CD4-positive, alpha-beta T cell treated with Interleukin-17A for 4 hours (primary cell): ENCODE data around the gene ITPKB.

Source experiments
- DNase-seq: peaks from one replicate; pipeline ENCODE4 v3.0.0-alpha.2; 2020; ENCODE audit warnings: mixed read lengths

The ITPKB gene

DNA sequence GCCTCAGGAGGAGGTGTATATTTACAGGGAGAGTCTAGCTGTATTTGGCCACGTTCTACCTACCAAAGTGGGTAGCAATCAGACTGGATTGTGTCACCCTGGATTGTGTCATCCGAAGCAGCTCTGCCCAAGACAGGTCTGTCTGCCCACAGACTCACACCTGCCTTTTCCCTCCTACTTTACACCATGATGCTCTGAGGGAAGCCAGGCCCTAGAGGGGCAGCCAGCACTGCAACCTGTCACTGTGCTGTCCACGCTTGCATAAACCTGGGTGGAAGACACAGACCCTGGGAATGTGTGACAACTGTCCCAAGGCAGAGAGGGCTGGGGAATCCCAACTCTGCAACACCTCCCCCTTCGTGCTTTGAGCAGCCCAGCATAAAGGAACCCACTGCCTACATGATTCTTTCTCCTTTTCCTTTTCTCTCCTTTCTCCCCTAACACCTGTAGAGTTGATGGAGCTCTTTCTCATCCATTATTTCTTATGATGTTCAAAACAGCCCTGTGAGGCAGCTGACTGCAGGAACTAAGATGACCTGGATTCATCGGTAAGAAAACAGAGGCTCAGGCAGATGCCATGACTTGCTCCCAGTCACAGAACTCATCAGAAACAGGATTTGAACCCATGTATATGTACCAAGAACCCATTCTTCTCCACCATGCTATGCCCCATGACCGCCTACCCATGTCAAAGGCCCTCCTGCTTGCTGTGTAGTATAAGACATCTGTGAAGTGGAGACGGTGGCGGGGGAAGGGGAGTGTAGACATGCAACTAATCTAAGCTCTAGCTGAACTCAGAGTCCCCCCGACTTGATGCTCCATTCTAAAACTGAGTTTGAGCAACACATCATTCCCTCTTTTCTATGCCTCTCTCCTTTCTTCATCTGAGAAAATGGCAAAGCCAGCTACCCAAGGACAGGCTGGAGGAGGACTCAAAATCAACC, 55.9 kb downstream of the ITPKB start:
- peak; percentile 54 for DNase-seq

DNA sequence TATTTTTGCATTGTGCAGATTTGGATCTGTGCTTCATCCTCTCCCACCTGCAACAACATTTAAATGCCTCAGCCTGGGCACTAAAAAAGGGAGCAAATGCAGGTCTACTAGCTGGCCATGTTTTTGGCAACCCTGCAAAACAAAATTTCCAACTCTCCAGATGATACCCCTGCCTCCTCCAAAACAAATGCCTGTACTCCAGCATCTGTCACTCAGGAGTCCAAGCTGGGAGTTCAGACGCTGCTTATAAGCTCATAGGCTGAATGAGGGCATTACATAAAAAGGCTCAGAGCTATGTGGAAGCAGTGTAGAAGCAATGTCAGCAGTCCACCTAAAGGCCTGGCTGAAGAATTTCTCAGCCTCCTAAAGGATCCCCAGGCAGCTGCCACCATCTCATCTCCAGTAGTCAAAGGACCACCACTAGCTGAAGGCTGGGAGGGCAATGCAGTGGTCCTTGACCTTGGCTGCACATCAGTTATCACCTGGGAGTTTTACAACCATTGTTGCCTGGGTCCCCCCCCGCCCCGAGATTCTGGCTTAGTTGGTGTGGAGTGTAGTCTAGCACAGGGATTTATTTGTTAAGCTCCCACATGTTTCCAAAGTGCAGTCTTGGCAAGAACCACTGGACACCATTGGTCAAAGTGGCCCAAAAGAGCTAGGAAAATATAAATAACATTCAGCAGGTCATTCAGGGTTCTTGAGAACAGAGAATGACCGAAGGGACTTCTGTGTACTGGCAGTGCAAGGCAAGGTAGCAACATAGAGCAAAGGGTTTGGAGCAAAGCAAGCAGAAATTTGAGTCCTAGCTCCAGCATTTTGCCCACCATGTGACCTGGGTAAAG, 57.2 kb downstream of the ITPKB start:
- DNase-seq, result no peak

GRCh38 chr1:226680653-226681052, 58.4 kb downstream of the ITPKB start:
- no peak for DNase-seq

GRCh38 chr1:226679853-226680516, 59.1 kb downstream of the ITPKB start:
- peak; percentile 77 for DNase-seq

- DNase-seq, result no peak
These were observed 59.8 kb downstream of the ITPKB start for GRCh38 chr1:226679262-226679661.

- DNase-seq, result peak; percentile 34
These were observed 60.4 kb downstream of the ITPKB start for GRCh38 chr1:226678701-226679100.

DNA sequence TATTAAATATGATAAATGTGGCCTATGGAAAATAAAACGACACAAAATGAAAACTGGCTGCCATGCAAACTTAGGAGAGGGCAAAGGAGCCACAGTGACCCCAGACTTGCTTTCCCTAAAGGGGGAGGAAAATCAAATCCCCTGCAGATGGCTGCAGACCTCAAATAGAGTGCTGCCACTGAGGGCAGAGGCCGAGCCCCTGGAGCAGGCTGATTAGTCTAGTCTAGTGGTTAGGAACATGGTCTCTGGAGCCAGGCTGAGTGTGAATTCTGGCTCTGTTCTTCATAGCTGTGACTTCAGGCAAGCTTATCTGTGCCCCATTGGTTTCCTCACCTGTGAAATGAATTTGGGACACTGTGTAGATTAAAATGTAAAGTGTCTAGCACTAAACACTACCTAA, 60.8 kb downstream of the ITPKB start:
- no peak for DNase-seq

- DNase-seq, result peak; percentile 81
These were observed 61.8 kb downstream of the ITPKB start for GRCh38 chr1:226677027-226678020.

- no peak for DNase-seq
These were observed 62.7 kb downstream of the ITPKB start for GRCh38 chr1:226676381-226676780.

GRCh38 chr1:226675715-226676357, 63.2 kb downstream of the ITPKB start:
- no peak for DNase-seq

DNA sequence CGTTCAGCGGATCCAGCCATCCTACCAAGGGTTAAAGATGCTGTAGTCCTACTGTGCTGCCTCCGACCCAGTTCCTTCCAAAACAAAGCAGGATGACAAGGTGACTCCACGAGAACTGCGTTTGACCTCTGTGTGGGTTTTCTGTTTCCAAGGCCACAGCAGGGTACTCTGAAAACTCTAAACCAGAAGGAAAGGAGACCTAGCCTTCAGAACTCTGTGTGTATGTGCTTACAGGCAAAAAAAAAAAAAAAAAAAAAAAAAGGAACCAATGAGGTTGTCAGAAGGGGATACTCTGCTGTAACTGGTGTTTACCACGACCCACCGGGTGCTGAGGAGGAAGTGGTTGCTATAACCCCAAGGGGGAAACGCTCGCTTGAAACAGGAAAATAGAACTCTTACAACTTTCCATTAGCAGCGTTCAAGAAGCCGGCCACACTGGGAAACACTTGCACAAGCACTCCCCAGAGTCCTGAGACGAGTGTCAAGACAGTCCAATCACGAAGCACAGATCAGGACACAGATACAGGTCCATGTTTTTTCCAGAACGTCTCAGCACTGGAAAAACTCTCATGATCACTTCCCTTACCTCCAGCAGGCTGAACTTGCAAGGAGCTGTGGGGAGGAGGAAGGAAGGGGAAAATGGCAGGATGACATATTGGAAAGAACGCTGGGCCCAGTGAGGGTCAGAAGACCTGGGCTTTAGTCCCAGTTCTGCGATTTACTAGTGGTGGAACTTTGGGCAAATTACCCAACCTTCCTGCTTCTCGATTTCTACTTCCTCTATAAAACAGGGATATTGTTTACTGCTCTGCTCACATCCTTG, 64.0 kb downstream of the ITPKB start:
- DNase-seq, result peak; percentile 80

GRCh38 chr1:226672339-226672762, 66.7 kb downstream of the ITPKB start:
- DNase-seq, result no peak

DNA sequence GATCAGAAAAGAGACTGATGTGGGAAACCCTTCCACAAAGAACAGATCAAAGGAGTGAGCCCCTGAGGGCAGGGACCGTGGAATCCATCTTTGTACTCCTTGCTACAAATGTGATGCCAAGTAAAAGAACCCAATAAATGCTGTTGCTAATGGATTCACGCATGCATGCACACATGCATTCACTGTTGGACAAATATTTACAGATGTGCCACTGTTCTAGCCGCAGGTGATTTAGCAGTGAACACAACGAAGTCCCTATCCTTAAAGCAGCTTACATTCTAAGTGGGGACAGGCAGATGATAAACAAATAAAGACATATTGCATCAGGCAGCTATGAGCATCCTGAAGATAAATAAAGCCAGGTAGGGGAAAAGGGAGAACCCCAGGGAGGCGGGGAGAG, 67.8 kb downstream of the ITPKB start:
- no peak for DNase-seq

- DNase-seq, result no peak
These were observed 69.0 kb downstream of the ITPKB start for GRCh38 chr1:226670073-226670472.

DNA sequence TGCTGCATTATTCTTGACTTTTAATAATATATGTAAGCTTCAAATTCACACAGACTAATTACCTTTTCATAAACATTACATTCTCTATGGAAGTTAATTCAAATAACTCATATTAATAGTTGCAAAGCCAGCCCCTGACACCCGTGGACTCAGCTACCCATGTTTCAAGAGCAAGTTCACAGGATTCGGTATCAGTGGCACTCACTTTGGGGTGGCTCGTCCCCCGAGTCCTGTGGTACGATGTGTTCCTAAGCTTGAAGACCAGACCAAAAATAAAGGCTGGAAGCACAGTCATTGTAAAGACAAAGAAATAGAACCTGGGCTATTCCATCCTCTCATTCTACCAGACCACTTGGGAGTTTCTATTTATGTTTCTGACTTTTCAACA, 70.9 kb downstream of the ITPKB start:
- no peak for DNase-seq

DNA sequence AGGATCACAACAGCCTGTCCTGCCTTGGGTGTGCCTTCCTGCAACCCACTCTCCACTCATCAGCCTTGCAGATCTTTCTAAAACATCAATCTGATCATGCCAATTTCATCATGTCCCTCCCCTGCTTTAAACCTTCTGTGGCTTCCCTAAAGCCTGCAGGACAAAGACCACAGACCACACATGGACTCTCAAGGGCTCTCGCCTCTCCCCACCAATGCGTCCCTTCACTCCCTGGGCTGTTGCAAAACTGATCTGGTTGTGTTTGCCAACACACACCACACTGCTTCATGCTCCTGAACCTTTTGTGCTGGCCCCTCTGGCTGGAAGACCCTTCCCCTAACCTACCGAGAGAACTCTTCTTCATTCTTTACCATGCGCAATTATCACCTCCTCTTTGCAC, 72.4 kb downstream of the ITPKB start:
- no peak for DNase-seq

DNA sequence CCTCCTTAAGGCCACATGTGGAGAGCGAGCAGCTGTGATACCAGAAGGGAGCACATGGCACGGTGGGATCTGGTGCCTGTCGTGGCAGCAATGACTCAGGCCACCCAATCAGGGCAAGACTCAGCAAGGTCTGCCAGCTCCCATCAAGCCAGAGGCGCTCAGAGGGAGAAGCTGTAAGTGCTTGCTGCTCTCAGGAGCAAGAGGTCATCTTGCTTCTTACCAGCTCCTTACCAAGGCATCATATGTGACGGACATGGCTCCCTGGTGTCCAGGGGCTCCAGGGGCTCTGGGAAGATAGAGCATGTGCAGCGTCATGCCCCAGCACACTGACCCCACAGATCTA, 72.9 kb downstream of the ITPKB start:
- DNase-seq, result no peak

GRCh38 chr1:226665505-226666163, 73.4 kb downstream of the ITPKB start:
- no peak for DNase-seq

- DNase-seq, result no peak
These were observed 74.5 kb downstream of the ITPKB start for GRCh38 chr1:226664413-226665101.
